BLaER1 treated with 17β-estradiol and CSF1 and Interleukin-3, amounts not matched to agents 10 nM and 100 nM (cell line): ENCODE results near the gene UMODL1.
"Not testable (repeated sequence)": the region's sequence is repeated elsewhere in the genome, so short reads cannot be mapped to it uniquely, and the experiment has no call there.

Experiments used
- H3K27ac ChIP-seq, 11 experiments: shearing (Covaris generic); formaldehyde crosslinking; 2 replicates each; pipeline ENCODE4 v1.8.1; 2022
- H3K27me3 ChIP-seq, 11 experiments: shearing (Covaris generic); formaldehyde crosslinking; 2 replicates each; pipeline ENCODE4 v1.8.1; 2022
- H3K36me3 ChIP-seq, 11 experiments: shearing (Covaris generic); formaldehyde crosslinking; 2 replicates each; pipeline ENCODE4 v1.8.1; 2022
- H3K4me1 ChIP-seq, 10 experiments: shearing (Covaris generic); formaldehyde crosslinking; 2 replicates each; pipeline ENCODE4 v1.8.1; 2022
- H3K4me2 ChIP-seq, 11 experiments: shearing (Covaris generic); formaldehyde crosslinking; 2 replicates each; pipeline ENCODE4 v1.8.1; 2022
- H3K4me3 ChIP-seq, 10 experiments: shearing (Covaris generic); formaldehyde crosslinking; 2 replicates each; pipeline ENCODE4 v1.8.1; 2022
- H3K9ac ChIP-seq, 11 experiments: shearing (Covaris generic); formaldehyde crosslinking; 2 replicates each; pipeline ENCODE4 v1.8.1; 2022
- H3K9me3 ChIP-seq, 11 experiments: shearing (Covaris generic); formaldehyde crosslinking; replicated peaks in 1 of 11; 2 replicates each; pipeline ENCODE4 v1.8.1; 2022
- H4K20me1 ChIP-seq, 11 experiments: shearing (Covaris generic); formaldehyde crosslinking; 2 replicates each; pipeline ENCODE4 v1.8.1; 2022
- Cebpa-rat ChIP-seq, 11 experiments: shearing (Covaris generic); IDR thresholded peaks; 2 replicates each; pipeline ENCODE4 v1.8.1; 2022

Gene UMODL1

GRCh38 chr21:42172596-42173483 is 101.7 kb downstream of the UMODL1 start:
- Histone ChIP-seq H3K9ac (no peak overlapping the region), H3K27me3 (no peaks in the 10 kb centered on the region), H3K4me1 (peaks cover 0 to 14% (median 6%) of the 10 kb centered on the region in 10 experiments; a peak in 6 of 20 replicates), H3K4me3 (no peak overlapping the region), H3K27ac (no peak overlapping the region), H4K20me1 (no peaks in the 10 kb centered on the region), H3K9me3 (peaks cover 0 to 10% (median 7%) of the 10 kb centered on the region in 11 experiments; a peak in 9 of 22 replicates), H3K4me2 (no peak overlapping the region), H3K36me3 (no peaks in the 10 kb centered on the region)
- no peak for TF ChIP-seq Cebpa-rat (IDR thresholded peaks at IDR 0.05)

DNA sequence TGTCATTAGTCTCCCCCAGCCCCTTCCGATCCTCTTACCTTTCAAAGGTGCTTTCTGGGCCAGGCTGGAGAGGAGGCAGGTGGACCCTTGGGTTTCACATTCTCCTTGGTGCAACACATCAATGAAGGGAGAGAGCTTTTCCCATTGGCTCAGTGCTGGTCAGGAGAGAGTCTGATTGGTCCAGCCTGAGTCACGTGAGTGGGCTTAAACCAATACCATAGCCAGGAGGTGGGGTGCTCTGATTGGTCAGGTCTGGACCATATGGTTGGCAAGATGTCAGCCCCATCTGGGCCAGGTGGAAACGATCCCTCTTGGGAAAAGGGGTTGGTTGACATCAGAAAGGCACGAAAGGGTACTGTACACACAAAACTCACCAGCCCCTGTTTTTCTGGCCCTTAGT is 103.1 kb downstream of the UMODL1 start:
- peaks cover 0 to 10% (median 7%) of the 10 kb centered on the region in 11 experiments; a peak in 9 of 22 replicates for H3K9me3 ChIP-seq
- H3K4me3 ChIP-seq, result no peak overlapping the region
- no peak for TF ChIP-seq Cebpa-rat (IDR thresholded peaks at IDR 0.05)
- H3K27me3 ChIP-seq, result no peaks in the 10 kb centered on the region
- no peak overlapping the region for H3K4me2 ChIP-seq
- no peaks in the 10 kb centered on the region for H3K36me3 ChIP-seq
- no peak overlapping the region for H3K27ac ChIP-seq
- peaks cover 0 to 14% (median 6%) of the 10 kb centered on the region in 10 experiments; a peak in 6 of 20 replicates for H3K4me1 ChIP-seq
- no peak overlapping the region for H3K9ac ChIP-seq
- no peaks in the 10 kb centered on the region for H4K20me1 ChIP-seq

GRCh38 chr21:42175110-42175710 is 104.1 kb downstream of the UMODL1 start:
- H3K4me1 ChIP-seq, result peaks cover 0 to 14% (median 6%) of the 10 kb centered on the region in 10 experiments; a peak in 6 of 20 replicates
- no peaks in the 10 kb centered on the region for H4K20me1 ChIP-seq
- no peaks in the 10 kb centered on the region for H3K36me3 ChIP-seq
- H3K9ac ChIP-seq, result no peak overlapping the region
- H3K4me3 ChIP-seq, result no peak overlapping the region
- peak overlapping the region in 5 of 11 experiments; percentile 11 to 34 (median 21); a peak in 5 of 22 replicates for H3K4me2 ChIP-seq
- TF ChIP-seq Cebpa-rat (IDR thresholded peaks at IDR 0.05), result no peak
- peaks cover 0 to 10% (median 7%) of the 10 kb centered on the region in 11 experiments; a peak in 9 of 22 replicates for H3K9me3 ChIP-seq
- H3K27ac ChIP-seq, result no peak overlapping the region
- no peaks in the 10 kb centered on the region for H3K27me3 ChIP-seq

DNA sequence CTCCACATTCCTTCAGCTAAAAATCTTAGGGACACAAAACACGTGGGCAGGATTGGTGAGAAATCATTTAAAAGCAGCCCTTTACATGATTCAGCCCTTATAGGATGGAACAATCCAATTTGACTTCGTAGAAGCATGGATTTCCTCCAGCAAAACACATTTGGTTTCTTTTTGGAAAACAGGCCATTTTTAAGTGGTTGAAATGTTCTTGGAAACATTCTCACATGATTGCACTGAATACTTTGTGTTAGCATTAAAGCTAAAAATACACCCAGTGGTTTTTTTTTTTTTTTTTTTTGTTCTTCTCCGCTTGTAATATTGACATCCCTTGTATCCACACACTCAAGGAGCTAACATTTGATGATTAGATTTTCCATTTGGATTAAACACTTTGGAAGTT is 105.7 kb downstream of the UMODL1 start:
- peak overlapping the region in 4 of 11 experiments; percentile 11 to 21 (median 16); a peak in 3 of 22 replicates for H3K4me2 ChIP-seq
- no peak overlapping the region for H3K27ac ChIP-seq
- H3K4me3 ChIP-seq, result no peak overlapping the region
- peaks cover 0 to 10% (median 7%) of the 10 kb centered on the region in 11 experiments; a peak in 10 of 22 replicates for H3K9me3 ChIP-seq
- no peaks in the 10 kb centered on the region for H3K27me3 ChIP-seq
- H4K20me1 ChIP-seq, result no peaks in the 10 kb centered on the region
- H3K36me3 ChIP-seq, result no peaks in the 10 kb centered on the region
- H3K9ac ChIP-seq, result no peak overlapping the region
- no peak for TF ChIP-seq Cebpa-rat (IDR thresholded peaks at IDR 0.05)
- H3K4me1 ChIP-seq, result peaks cover 0 to 14% (median 4%) of the 10 kb centered on the region in 10 experiments; a peak in 5 of 20 replicates

DNA sequence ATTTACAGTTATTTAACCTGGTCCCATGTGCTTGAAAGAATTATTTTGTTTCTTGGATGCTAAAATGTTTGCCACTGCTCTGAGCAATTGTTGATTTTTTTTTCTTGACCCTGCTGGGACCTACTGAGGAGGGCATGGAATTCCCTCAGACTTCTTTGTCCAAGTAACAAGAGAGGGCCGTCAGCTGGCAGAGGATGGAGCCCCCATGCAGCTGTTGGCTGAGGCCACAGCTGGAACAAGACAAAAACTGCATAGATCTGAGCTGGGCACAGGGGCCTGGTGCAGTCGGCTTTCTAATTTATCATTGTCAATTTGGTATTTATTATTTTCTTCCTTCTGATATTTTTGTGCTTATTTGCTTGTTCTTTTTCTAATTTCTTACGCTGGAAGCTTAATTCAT is 108.2 kb downstream of the UMODL1 start:
- Histone ChIP-seq H3K27ac (no peak overlapping the region), H3K9me3 (peaks cover 0 to 18% (median 12%) of the 10 kb centered on the region in 11 experiments; a peak in 20 of 22 replicates), H3K36me3 (no peaks in the 10 kb centered on the region), H3K4me2 (no peak overlapping the region), H3K9ac (no peak overlapping the region), H3K4me3 (no peak overlapping the region), H3K27me3 (no peaks in the 10 kb centered on the region), H3K4me1 (peaks cover 0 to 14% (median 2%) of the 10 kb centered on the region in 10 experiments; a peak in 5 of 20 replicates), H4K20me1 (no peaks in the 10 kb centered on the region)
- no peak for TF ChIP-seq Cebpa-rat (IDR thresholded peaks at IDR 0.05)

DNA sequence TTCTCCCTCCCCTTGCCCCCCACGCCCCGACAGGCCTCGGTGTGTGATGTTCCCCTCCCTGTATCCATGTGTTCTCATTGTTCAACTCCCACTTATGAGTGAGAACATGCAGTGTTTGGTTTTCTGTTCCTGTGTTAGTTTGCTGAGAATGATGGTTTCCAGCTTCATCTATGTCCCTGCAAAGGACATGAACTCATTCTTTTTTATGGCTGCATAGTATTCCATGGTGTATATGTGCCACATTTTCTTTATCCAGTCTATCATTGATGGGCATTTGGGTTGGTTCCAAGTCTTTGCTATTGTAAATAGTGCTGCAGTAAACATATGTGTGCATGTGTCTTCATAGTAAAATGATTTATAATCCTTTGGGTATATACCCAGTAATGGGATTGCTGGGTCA is 108.9 kb downstream of the UMODL1 start:
- not testable (repeated sequence) for H4K20me1 ChIP-seq, H3K36me3 ChIP-seq, H3K27ac ChIP-seq, H3K9ac ChIP-seq, H3K27me3 ChIP-seq, H3K4me3 ChIP-seq, H3K4me2 ChIP-seq
- Histone ChIP-seq H3K4me1 (peaks cover 0 to 13% (median 3%) of the 10 kb centered on the region in 10 experiments; a peak in 5 of 20 replicates), H3K9me3 (peaks cover 0 to 23% (median 15%) of the 10 kb centered on the region in 11 experiments; a peak in 20 of 22 replicates)

DNA sequence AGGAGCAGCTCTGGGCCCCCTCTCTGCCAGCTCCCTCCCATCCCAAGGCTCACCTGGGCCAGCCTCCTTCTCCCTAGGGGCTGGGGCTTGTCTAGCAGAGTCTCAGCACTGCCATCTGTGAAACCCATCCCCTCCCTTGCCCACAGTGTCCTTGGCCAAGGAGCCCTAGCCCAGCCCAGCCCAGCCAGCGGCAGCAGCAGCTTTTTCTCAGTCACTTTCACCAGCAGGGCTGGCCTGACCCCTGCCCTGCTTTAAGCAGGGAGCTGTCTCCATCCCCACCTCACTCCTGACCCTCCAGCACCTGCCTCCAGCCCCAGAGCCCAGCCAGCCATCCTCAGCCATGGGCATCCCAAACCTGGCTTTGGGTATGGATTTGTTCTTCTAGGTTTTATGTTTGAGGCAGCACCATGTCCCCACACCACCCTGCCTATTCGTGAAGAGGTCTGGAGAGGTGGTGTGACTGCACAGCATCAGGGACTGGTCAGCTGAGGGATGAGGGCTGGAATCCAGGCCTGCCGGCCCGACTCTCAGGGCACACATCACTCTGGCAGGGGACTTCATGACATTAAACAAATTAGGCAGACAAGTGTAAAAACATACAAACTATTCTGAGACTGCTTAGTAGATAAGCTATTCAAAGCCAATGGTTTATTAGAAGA is 111.7 kb downstream of the UMODL1 start:
- no peak for TF ChIP-seq Cebpa-rat (IDR thresholded peaks at IDR 0.05)
- H3K27me3 ChIP-seq, result no peaks in the 10 kb centered on the region
- H3K36me3 ChIP-seq, result no peaks in the 10 kb centered on the region
- peak overlapping the region in 1 of 11 experiments; percentile 8; a peak in 1 of 22 replicates for H3K4me2 ChIP-seq
- no peak overlapping the region for H3K4me3 ChIP-seq
- no peak overlapping the region for H3K9ac ChIP-seq
- peak overlapping the region in 1 of 11 experiments; percentile 0; a peak in 1 of 22 replicates for H3K27ac ChIP-seq
- no peaks in the 10 kb centered on the region for H4K20me1 ChIP-seq
- peaks cover 0 to 37% (median 25%) of the 10 kb centered on the region in 11 experiments; a peak in 20 of 22 replicates for H3K9me3 ChIP-seq
- peaks cover 20 to 34% (median 22%) of the 10 kb centered on the region in 10 experiments for H3K4me1 ChIP-seq

DNA sequence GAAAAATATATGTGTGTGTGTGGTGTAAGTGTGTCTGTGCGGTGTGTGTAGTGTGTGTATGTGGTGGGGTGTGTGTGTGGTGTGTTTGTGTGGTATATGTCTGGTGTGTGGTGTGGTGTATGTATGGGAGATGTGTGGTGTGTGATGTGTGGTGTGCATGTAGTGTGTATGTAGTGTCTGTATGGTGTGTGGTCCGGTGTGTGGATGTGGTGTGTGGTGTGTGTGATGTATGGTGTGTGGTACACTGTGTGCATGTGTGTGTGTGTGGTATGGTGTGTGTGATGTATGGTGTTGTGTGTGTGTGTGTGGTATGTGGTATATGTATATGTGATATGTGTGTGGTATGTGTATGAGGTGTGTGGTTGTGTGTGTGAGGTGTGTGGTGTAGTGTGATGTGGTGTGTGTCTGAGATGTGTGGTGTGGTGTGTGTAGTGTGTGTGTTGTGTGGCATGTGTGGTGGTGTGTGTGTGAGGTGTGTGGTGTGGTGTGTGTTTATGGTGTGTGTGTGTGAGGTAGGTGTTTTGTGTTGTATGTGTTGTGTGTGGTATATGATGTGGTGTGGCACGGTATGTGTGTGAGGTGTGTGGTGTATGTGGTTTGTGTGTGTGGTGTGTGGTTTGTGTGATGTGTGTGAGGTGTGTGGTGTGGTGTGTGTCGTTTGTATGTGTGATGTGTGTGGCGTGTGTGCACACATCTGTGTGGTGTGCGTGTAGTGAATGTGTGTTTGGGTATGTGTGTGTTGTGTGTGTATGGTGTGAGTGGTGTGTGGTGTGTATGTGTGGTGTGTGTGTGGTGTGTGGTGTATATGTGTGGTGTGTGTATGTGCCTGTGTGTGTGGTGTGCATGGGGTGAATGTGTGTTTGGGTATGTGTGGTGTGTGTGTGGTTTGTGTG is 112.5 kb downstream of the UMODL1 start:
- H3K27me3 ChIP-seq, result no peaks in the 10 kb centered on the region
- no peaks in the 10 kb centered on the region for H3K36me3 ChIP-seq
- no peak overlapping the region for H3K4me3 ChIP-seq
- H3K9me3 ChIP-seq, result peaks cover 0 to 37% (median 25%) of the 10 kb centered on the region in 11 experiments; a peak in 20 of 22 replicates
- H3K4me1 ChIP-seq, result peaks cover 25 to 40% (median 28%) of the 10 kb centered on the region in 10 experiments
- H3K4me2 ChIP-seq, result no peak overlapping the region
- H4K20me1 ChIP-seq, result no peaks in the 10 kb centered on the region
- H3K27ac ChIP-seq, result peak overlapping the region in 2 of 11 experiments; percentile 2 to 4; a peak in 2 of 22 replicates
- no peak for TF ChIP-seq Cebpa-rat (IDR thresholded peaks at IDR 0.05)
- H3K9ac ChIP-seq, result no peak overlapping the region
